Neural cell (in vitro differentiated cells): ENCODE measurements around the gene C1orf226. TPM values are rescaled to one million over a fixed set of nuclear protein-coding genes. Genes with fewer than 3 reads are reported as not detected.

Experiments used
- H2AFZ ChIP-seq: fragments of 200-600, 300-800 bp; sonication (generic), shearing (Covaris generic); 2 replicates; pipeline ENCODE4 v1.6.0; 2014; ENCODE audit warnings: low read depth, mild to moderate bottlenecking, antibody characterized with exemption, low read length, moderate library complexity
- H3F3A ChIP-seq: fragments of 200-600 bp; shearing (Covaris generic); 2 replicates; pipeline ENCODE4 v1.6.1; 2016; ENCODE audit warnings: mild to moderate bottlenecking, moderate library complexity, mixed read lengths, antibody characterized with exemption, low read length; ENCODE audit not compliant: insufficient read depth, poor library complexity, severe bottlenecking
- H3K27ac ChIP-seq: fragments of 200-600, 300-800 bp; sonication (generic), shearing (Covaris generic); 2 replicates; pipeline ENCODE4 v1.5.1; 2014; ENCODE audit warnings: mild to moderate bottlenecking, low read length, moderate library complexity
- H3K27me3 ChIP-seq: fragments of 300-800, 200-600 bp; sonication (generic), shearing (Covaris generic); 2 replicates; pipeline ENCODE4 v1.6.0; 2014; ENCODE audit warnings: mild to moderate bottlenecking, low read depth, low read length, moderate library complexity; ENCODE audit not compliant: insufficient read depth
- H3K36me3 ChIP-seq: fragments of 300-800, 200-600 bp; sonication (generic), shearing (Covaris generic); 2 replicates; pipeline ENCODE4 v1.5.1; 2014; ENCODE audit warnings: mild to moderate bottlenecking, antibody characterized with exemption, low read length, moderate library complexity; ENCODE audit not compliant: insufficient read depth
- H3K4me2 ChIP-seq: fragments of 300-800, 200-600 bp; sonication (generic), shearing (Covaris generic); 2 replicates; pipeline ENCODE4 v1.6.0; 2014; ENCODE audit warnings: mild to moderate bottlenecking, low read length
- H3K4me3 ChIP-seq: fragments of 300-800, 200-600 bp; sonication (generic), shearing (Covaris generic); 2 replicates; pipeline ENCODE4 v1.5.1; 2014; ENCODE audit warnings: mild to moderate bottlenecking, low read length, moderate library complexity
- H3K79me2 ChIP-seq: fragments of 200-600 bp; shearing (Covaris generic); replicated peaks from 2 replicates; pipeline ENCODE4 v1.6.0; 2014; ENCODE audit warnings: mild to moderate bottlenecking, low read length, moderate library complexity; ENCODE audit not compliant: insufficient read depth
- H3K9ac ChIP-seq: fragments of 300-800, 200-600 bp; sonication (generic), shearing (Covaris generic); 2 replicates; pipeline ENCODE4 v1.6.1; 2016; ENCODE audit warnings: mild to moderate bottlenecking, low read length, mixed read lengths
- H3K9me2 ChIP-seq: fragments of 200-600 bp; shearing (Covaris generic); 2 replicates; pipeline ENCODE4 v1.6.1; 2016; ENCODE audit warnings: mild to moderate bottlenecking, low read length, mixed read lengths; ENCODE audit not compliant: insufficient read depth
- H3K9me3 ChIP-seq: fragments of 200-600, 300-800 bp; sonication (generic), shearing (Covaris generic); 2 replicates; pipeline ENCODE4 v1.6.1; 2016; ENCODE audit warnings: mild to moderate bottlenecking, mixed run types, low read length, moderate library complexity, mixed read lengths
- H4K20me1 ChIP-seq: fragments of 200-600 bp; shearing (Covaris generic); 2 replicates; pipeline ENCODE4 v1.6.1; 2016; ENCODE audit warnings: mild to moderate bottlenecking, mixed run types; ENCODE audit not compliant: insufficient read depth
- EP300 ChIP-seq: fragments of 450-650 bp; conservative IDR thresholded peaks from 2 replicates; pipeline ENCODE4 v1.6.1; 2014; ENCODE audit warnings: antibody characterized with exemption, mild to moderate bottlenecking, moderate library complexity; ENCODE audit not compliant: poor library complexity, severe bottlenecking
- MXI1 ChIP-seq: fragments of 450-650 bp; conservative IDR thresholded peaks from 2 replicates; pipeline ENCODE4 v1.6.1; 2014; ENCODE audit warnings: antibody characterized with exemption, mild to moderate bottlenecking; ENCODE audit not compliant: poor library complexity, severe bottlenecking
- POLR2AphosphoS5 ChIP-seq: IDR thresholded peaks from 2 replicates; pipeline ENCODE4 v1.6.1; 2012
- RAD21 ChIP-seq: fragments of 450-650 bp; conservative IDR thresholded peaks from 2 replicates; pipeline ENCODE4 v1.6.1; 2014; ENCODE audit warnings: antibody characterized with exemption, mild to moderate bottlenecking, moderate library complexity
- SMC3 ChIP-seq: fragments of 450-650 bp; conservative IDR thresholded peaks from 2 replicates; pipeline ENCODE4 v1.6.1; 2014; ENCODE audit warnings: antibody characterized with exemption, mild to moderate bottlenecking, moderate library complexity; ENCODE audit not compliant: poor library complexity
- TAF1 ChIP-seq: IDR thresholded peaks from 2 replicates; pipeline ENCODE4 v1.6.1; 2012; ENCODE audit warnings: low read depth
- polyA plus RNA-seq: library from polyadenylated mRNA; depleted of rRNA; stranded (reverse); fragments of >200 nt; gene quantifications from 2 replicates; pipeline ENCODE4 v1.2.3, GENCODE V29; 2014
- TF ChIP-seq, protein P1 (sequence below): IDR thresholded peaks from 2 replicates; pipeline ENCODE4 v1.6.1; 2012; ENCODE audit warnings: borderline replicate concordance
- TF ChIP-seq, protein P2 (sequence below): fragments of 450-650 bp; IDR thresholded peaks from 2 replicates; pipeline ENCODE4 v1.5.1; 2014; ENCODE audit warnings: antibody characterized with exemption, mild to moderate bottlenecking, moderate library complexity; ENCODE audit not compliant: poor library complexity, severe bottlenecking

Gene C1orf226
- polyA plus RNA-seq, 1 donor from 2014 or later: 6.7 TPM

DNA sequence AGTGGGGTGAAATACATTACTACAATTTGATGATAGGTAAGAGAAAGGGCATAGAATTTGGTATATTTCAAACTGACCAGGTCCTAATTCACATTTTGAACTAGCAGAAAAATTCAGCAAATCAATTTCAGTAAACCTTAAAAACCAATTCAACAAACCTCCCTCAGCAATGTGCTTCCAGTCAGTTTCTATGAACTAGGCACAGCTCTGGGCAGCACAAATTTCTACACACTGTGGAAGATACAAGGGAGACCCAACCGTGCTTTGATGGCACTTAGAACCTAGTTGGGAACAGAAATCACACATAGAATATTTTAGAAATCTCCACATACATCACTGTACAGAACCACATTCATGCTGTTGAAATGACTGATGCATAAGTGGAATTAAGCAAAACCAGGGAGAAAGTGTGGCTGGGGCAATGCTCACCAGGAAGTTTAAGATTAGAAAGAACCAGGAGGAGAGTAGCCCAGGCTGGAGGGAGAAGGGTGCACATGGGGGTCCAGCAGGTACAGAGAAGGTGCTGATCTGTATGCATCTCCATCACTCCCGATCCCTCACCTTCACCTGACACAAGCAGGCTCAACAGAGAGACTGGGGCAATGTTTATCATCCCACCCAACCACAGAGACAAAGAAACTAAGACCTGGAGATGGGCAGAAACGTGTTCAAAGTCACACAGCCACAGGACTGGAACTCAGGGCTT, 14.8 kb downstream of the C1orf226 start:
- Histone ChIP-seq H3K4me2 (no peak overlapping the region), H3K9me3 (no peaks in the 10 kb centered on the region), H3K27me3 (no peaks in the 10 kb centered on the region), H4K20me1 (no peaks in the 10 kb centered on the region), H3F3A (peaks cover 3% of the 10 kb centered on the region), H3K36me3 (no peaks in the 10 kb centered on the region), H2AFZ (no peak overlapping the region), H3K4me3 (no peak overlapping the region), H3K9me2 (no peaks in the 10 kb centered on the region), H3K27ac (no peak overlapping the region), H3K9ac (no peak overlapping the region), H3K79me2 (no peaks in the 10 kb centered on the region)
- TF ChIP-seq POLR2AphosphoS5: no peak
- TF ChIP-seq RAD21: no peak
- TF ChIP-seq, protein P1, sequence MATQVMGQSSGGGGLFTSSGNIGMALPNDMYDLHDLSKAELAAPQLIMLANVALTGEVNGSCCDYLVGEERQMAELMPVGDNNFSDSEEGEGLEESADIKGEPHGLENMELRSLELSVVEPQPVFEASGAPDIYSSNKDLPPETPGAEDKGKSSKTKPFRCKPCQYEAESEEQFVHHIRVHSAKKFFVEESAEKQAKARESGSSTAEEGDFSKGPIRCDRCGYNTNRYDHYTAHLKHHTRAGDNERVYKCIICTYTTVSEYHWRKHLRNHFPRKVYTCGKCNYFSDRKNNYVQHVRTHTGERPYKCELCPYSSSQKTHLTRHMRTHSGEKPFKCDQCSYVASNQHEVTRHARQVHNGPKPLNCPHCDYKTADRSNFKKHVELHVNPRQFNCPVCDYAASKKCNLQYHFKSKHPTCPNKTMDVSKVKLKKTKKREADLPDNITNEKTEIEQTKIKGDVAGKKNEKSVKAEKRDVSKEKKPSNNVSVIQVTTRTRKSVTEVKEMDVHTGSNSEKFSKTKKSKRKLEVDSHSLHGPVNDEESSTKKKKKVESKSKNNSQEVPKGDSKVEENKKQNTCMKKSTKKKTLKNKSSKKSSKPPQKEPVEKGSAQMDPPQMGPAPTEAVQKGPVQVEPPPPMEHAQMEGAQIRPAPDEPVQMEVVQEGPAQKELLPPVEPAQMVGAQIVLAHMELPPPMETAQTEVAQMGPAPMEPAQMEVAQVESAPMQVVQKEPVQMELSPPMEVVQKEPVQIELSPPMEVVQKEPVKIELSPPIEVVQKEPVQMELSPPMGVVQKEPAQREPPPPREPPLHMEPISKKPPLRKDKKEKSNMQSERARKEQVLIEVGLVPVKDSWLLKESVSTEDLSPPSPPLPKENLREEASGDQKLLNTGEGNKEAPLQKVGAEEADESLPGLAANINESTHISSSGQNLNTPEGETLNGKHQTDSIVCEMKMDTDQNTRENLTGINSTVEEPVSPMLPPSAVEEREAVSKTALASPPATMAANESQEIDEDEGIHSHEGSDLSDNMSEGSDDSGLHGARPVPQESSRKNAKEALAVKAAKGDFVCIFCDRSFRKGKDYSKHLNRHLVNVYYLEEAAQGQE: no peak
- TF ChIP-seq TAF1: no peak
- TF ChIP-seq EP300: no peak
- TF ChIP-seq MXI1: no peak
- no peak for TF ChIP-seq SMC3

DNA sequence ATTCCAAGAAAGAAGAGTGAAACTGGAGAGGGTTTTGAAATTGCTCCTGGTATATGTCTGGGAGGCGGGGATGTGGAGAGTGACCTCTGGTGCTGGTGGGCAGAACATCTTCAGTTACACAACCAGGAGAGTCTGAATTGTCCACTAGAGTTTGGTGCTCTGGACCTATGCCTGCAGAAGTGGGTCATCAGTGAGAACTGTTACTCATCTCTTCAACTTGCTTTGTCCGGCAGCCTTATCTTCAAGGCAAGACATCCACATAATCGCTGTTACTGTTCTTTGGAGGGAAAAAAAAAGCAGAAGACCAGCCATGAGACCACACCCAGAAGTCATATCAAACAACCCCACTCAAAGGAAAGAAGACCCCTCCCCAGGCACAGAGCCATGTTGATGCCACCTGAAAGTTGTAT, 15.5 kb downstream of the C1orf226 start:
- Histone ChIP-seq H3K4me3 (no peak overlapping the region), H3K27ac (no peak overlapping the region), H4K20me1 (no peaks in the 10 kb centered on the region), H3K4me2 (no peak overlapping the region), H3K36me3 (no peaks in the 10 kb centered on the region), H3K9ac (no peak overlapping the region), H2AFZ (no peak overlapping the region), H3K9me3 (no peaks in the 10 kb centered on the region), H3K9me2 (no peaks in the 10 kb centered on the region), H3K79me2 (no peaks in the 10 kb centered on the region), H3F3A (peaks cover 3% of the 10 kb centered on the region), H3K27me3 (no peaks in the 10 kb centered on the region)
- TF ChIP-seq EP300 (no peak), MXI1 (no peak), POLR2AphosphoS5 (no peak), RAD21 (no peak)
- TF ChIP-seq, protein P2, sequence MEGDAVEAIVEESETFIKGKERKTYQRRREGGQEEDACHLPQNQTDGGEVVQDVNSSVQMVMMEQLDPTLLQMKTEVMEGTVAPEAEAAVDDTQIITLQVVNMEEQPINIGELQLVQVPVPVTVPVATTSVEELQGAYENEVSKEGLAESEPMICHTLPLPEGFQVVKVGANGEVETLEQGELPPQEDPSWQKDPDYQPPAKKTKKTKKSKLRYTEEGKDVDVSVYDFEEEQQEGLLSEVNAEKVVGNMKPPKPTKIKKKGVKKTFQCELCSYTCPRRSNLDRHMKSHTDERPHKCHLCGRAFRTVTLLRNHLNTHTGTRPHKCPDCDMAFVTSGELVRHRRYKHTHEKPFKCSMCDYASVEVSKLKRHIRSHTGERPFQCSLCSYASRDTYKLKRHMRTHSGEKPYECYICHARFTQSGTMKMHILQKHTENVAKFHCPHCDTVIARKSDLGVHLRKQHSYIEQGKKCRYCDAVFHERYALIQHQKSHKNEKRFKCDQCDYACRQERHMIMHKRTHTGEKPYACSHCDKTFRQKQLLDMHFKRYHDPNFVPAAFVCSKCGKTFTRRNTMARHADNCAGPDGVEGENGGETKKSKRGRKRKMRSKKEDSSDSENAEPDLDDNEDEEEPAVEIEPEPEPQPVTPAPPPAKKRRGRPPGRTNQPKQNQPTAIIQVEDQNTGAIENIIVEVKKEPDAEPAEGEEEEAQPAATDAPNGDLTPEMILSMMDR: no peak
